KOPT-K1 (cell line): ENCODE data around the gene LRP1B.
A peak's percentile ranks its signal among the peaks of the same experiment; 100 is the strongest.

Experiments used
- H3K27ac ChIP-seq: fragments of 200-600 bp; sonication (generic); 2 replicates; pipeline ENCODE4 v1.5.1; 2016; ENCODE audit warnings: antibody characterized with exemption, mild to moderate bottlenecking, low read depth, low read length; ENCODE audit not compliant: poor library complexity, severe bottlenecking
- H3K36me3 ChIP-seq: fragments of 200-600 bp; sonication (generic); 2 replicates; pipeline ENCODE4 v1.5.1; 2017; ENCODE audit warnings: antibody characterized with exemption, mild to moderate bottlenecking, low read length, moderate library complexity; ENCODE audit not compliant: insufficient read depth
- H3K9me3 ChIP-seq: fragments of 200-600 bp; sonication (generic); 2 replicates; pipeline ENCODE4 v1.5.1; 2017; ENCODE audit warnings: antibody characterized with exemption, low read length, mild to moderate bottlenecking; ENCODE audit not compliant: insufficient read depth, poor library complexity, severe bottlenecking

LRP1B gene

GRCh38 chr2:141595316-141595920, 535.4 kb downstream of the LRP1B start:
- Histone ChIP-seq H3K27ac (no peak overlapping the region), H3K36me3 (no peaks in the 10 kb centered on the region), H3K9me3 (peaks cover 13% of the 10 kb centered on the region)

DNA sequence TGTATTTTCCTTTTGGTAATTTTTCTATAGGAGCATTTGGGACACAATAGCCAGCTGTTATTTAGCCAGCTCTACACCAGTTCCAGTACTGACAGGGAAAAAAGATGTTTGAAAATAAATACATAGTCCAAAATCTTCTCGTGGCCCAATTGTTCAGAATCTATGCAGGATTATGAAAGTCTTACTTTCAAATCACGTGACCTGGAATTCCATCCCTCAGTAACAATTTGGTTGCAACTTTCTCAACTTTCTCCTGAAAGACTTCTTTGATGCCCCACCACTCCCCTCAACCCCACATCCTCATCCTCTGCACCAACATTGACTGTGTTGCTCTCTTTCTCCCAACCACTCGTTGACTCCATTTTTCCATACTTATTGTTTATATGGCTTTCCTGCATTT, 539.0 kb downstream of the LRP1B start:
- Histone ChIP-seq H3K36me3 (no peaks in the 10 kb centered on the region), H3K9me3 (peaks cover 13% of the 10 kb centered on the region), H3K27ac (no peak overlapping the region)

DNA sequence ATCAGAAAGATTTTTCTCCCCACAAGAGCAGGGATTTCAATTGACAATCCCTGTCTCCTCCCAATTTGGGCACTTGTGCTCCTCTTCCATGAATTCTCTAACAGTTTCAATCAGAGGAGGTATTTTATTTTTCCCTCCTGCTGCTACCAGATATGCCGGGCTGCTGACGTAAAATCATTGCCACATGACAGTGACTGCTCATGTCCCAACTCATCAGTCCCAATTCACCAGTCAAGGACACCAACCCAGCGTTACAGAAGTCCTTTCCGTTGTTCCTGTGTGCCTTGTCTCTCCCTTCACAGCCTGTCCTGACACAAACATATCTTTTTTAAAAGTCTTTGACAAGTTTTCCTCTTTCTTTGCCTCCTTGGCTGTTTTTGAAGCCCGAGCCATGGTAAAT, 540.2 kb downstream of the LRP1B start:
- H3K27ac ChIP-seq, result no peak overlapping the region
- peaks cover 13% of the 10 kb centered on the region for H3K9me3 ChIP-seq
- H3K36me3 ChIP-seq, result no peaks in the 10 kb centered on the region

- Histone ChIP-seq H3K9me3 (peaks cover 13% of the 10 kb centered on the region), H3K27ac (no peak overlapping the region), H3K36me3 (no peaks in the 10 kb centered on the region)
These were observed 541.5 kb downstream of the LRP1B start for GRCh38 chr2:141589314-141589713.

GRCh38 chr2:141586985-141587384, 543.8 kb downstream of the LRP1B start:
- H3K27ac ChIP-seq, result no peak overlapping the region
- H3K36me3 ChIP-seq, result no peaks in the 10 kb centered on the region
- peaks cover 3% of the 10 kb centered on the region for H3K9me3 ChIP-seq

DNA sequence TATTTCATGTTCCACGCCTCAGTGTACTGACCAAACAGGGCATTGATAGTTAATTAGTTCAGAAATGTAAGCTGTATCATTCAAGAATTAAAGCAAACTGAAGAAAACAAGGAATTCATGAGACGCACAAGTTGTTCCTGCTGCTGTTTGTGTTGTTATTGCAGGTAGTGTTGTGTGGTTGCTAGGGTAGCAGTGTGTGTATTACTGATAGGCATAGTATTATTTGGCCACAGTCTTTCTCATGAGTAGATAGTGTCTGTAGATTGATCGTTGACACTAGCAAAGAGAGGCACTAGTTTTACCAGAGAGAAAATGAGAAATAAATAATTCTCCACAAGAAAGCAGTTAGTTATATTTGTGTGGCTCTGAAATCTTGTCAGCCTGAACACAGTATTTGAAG, 548.6 kb downstream of the LRP1B start:
- Histone ChIP-seq H3K27ac (no peak overlapping the region), H3K36me3 (no peaks in the 10 kb centered on the region)

DNA sequence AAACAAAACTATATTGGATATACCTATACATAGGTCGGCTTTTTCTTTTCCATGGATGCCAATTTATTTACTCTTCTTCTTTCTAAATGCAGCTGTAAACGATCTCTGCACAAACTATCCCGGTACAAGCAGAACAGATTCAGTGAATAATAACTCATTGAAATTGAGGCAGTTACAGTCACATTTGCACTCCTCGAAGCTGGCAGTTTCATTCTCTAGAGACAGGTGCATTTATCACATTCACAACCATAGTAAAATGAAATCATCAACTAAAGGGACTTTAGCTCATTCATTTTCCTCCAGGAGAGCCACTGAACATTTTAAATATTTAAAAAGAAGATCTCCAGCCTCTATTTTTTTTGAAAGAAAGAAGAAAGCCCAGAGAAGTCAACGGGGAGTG, 551.7 kb downstream of the LRP1B start:
- H3K9me3 ChIP-seq, result no peaks in the 10 kb centered on the region
- H3K27ac ChIP-seq, result no peak overlapping the region
- H3K36me3 ChIP-seq, result no peaks in the 10 kb centered on the region

More for the DNA sequence above, 548.6 kb downstream of the LRP1B start:
- H3K9me3 ChIP-seq, result no peaks in the 10 kb centered on the region

- H3K9me3 ChIP-seq, result no peaks in the 10 kb centered on the region
- H3K36me3 ChIP-seq, result no peaks in the 10 kb centered on the region
- no peak overlapping the region for H3K27ac ChIP-seq
These were observed 560.2 kb downstream of the LRP1B start for GRCh38 chr2:141570474-141571131.

DNA sequence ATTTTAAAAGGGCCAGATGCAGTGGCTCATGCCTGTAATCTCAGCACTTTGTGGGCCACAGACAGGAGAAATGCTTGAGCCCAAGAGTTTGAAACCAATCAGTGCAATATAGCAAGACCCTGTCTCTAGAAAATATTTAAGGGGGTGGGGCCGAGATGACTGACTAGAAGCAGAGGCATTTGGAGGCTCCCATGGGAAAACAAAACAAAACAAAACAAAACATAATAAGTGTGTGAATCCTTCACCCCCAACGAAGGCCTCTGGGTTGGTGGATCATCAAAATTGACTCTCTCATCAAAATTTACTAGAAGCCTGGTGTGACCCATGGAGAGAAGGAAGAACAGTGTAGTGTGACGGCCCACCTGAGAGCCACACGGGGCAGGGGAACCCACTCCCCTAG, 560.9 kb downstream of the LRP1B start:
- no peaks in the 10 kb centered on the region for H3K36me3 ChIP-seq

GRCh38 chr2:141565597-141565996, 565.2 kb downstream of the LRP1B start:
- Histone ChIP-seq H3K27ac (no peak overlapping the region), H3K9me3 (no peaks in the 10 kb centered on the region), H3K36me3 (no peaks in the 10 kb centered on the region)

More for the DNA sequence above, 560.9 kb downstream of the LRP1B start:
- Histone ChIP-seq H3K27ac (no peak overlapping the region), H3K9me3 (no peaks in the 10 kb centered on the region)

- Histone ChIP-seq H3K9me3 (no peaks in the 10 kb centered on the region), H3K27ac (no peak overlapping the region), H3K36me3 (no peaks in the 10 kb centered on the region)
These were observed 570.1 kb downstream of the LRP1B start for GRCh38 chr2:141560723-141561122.

GRCh38 chr2:141557329-141558095, 573.3 kb downstream of the LRP1B start:
- no peaks in the 10 kb centered on the region for H3K9me3 ChIP-seq
- no peak overlapping the region for H3K27ac ChIP-seq
- H3K36me3 ChIP-seq, result no peaks in the 10 kb centered on the region

- no peak overlapping the region for H3K27ac ChIP-seq
- no peaks in the 10 kb centered on the region for H3K9me3 ChIP-seq
- no peaks in the 10 kb centered on the region for H3K36me3 ChIP-seq
These were observed 574.8 kb downstream of the LRP1B start for GRCh38 chr2:141555876-141556470.

DNA sequence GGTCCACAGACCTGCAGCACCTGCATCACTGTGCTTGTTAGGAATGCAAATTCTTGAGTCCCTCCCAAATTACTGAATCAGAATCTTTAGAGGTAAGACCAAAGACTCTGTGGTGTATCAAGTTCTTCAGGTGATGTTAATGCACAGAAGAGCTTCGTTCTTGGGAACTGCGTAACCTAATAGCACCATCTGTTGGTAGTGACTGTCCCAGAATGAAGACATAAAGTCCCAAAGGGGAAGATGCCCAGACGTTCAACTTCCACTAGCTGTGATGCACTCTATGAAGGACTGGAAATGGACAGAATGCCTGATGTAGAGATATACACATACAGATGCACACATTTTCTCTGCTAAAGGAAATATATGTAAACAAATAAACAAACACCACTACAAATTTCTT, 576.0 kb downstream of the LRP1B start:
- no peaks in the 10 kb centered on the region for H3K36me3 ChIP-seq
- no peaks in the 10 kb centered on the region for H3K9me3 ChIP-seq
- no peak overlapping the region for H3K27ac ChIP-seq

GRCh38 chr2:141534666-141535362, 596.0 kb downstream of the LRP1B start:
- H3K36me3 ChIP-seq, result no peaks in the 10 kb centered on the region
- peak overlapping the region; percentile 7 for H3K27ac ChIP-seq
- peaks cover 4% of the 10 kb centered on the region for H3K9me3 ChIP-seq
